ENCODE measurements around the gene TSEN2. TPM values are rescaled to one million over a fixed set of nuclear protein-coding genes. Genes with fewer than 3 reads are reported as not detected.
A peak's percentile ranks its signal among the peaks of the same experiment; 100 is the strongest.

Gene TSEN2
- polyA plus RNA-seq, 1 donor (not counting 4 experiments of a cell fraction or from before 2014, with no cell fraction given): 23.8 TPM

GRCh38 chr3:12507591-12508281 is 23.5 kb downstream of the TSEN2 start:
- Histone ChIP-seq H3K9me1 (ENCODE audit: control insufficient read depth, extremely low read depth, insufficient read depth, low read length) (peaks cover 6% of the 10 kb centered on the region), H3K27me3 (ENCODE audit: control insufficient read depth, extremely low read depth, insufficient read depth, low read length) (no peaks in the 10 kb centered on the region), H3K4me2 (ENCODE audit: control insufficient read depth, extremely low read depth, insufficient read depth, low read depth, low read length) (peak overlapping the region; percentile 87), H2AFZ (ENCODE audit: control insufficient read depth, low read length) (no peak overlapping the region), H3K36me3 (ENCODE audit: control insufficient read depth in 2 of 2, extremely low read depth in 1 of 2, insufficient read depth in 2 of 2, low read length in 2 of 2) (peaks cover 5 to 14% of the 10 kb centered on the region in 2 experiments), H4K20me1 (ENCODE audit: control insufficient read depth, extremely low read depth, insufficient read depth, low read length) (peaks cover 2% of the 10 kb centered on the region), H3K9ac (ENCODE audit: control insufficient read depth, extremely low read depth, insufficient read depth, low read length) (peak overlapping the region; percentile 47), H3K4me3 (ENCODE audit: control insufficient read depth in 2 of 3, extremely low read depth in 1 of 3, insufficient read depth in 2 of 3, low read depth in 1 of 3, low read length in 3 of 3) (peak overlapping the region in 2 of 3 experiments; percentile 30 to 44), H3K4me1 (ENCODE audit: control insufficient read depth, extremely low read depth, insufficient read depth, low read length) (peaks cover 21% of the 10 kb centered on the region), H3K27ac (ENCODE audit: control insufficient read depth, insufficient read depth, low read length) (peak overlapping the region; percentile 80), H3K79me2 (ENCODE audit: control insufficient read depth, insufficient read depth, low read length) (no peaks in the 10 kb centered on the region), H3K9me3 (ENCODE audit: control insufficient read depth, low read depth, low read length) (no peaks in the 10 kb centered on the region)
- TF ChIP-seq CTCF (optimal IDR thresholded peaks at IDR 0.05 in 1 of 3, IDR thresholded peaks at IDR 0.05 in 1 of 3, conservative IDR thresholded peaks at IDR 0.05 in 1 of 3; ENCODE audit: extremely low read depth in 1 of 3, insufficient read depth in 2 of 3, low read length in 3 of 3) (no peak), EZH2 (IDR thresholded peaks at IDR 0.05; ENCODE audit: low read length) (no peak)
- no peak for FAIRE-seq
- peak; percentile 15 for DNase-seq (ENCODE audit: low read depth, low spot score)
- dilution Hi-C loops (cut with MboI; ENCODE audit: extremely low pct_ligation_motif_present, low sequenced_read_pairs): no loop called here

- peak; percentile 75 for DNase-seq (ENCODE audit: low read depth, low spot score)
- H3K4me2 ChIP-seq (ENCODE audit: control insufficient read depth, extremely low read depth, insufficient read depth, low read depth, low read length): peak overlapping the region; percentile 87
- H3K27ac ChIP-seq (ENCODE audit: control insufficient read depth, insufficient read depth, low read length): peak overlapping the region; percentile 80
- H4K20me1 ChIP-seq (ENCODE audit: control insufficient read depth, extremely low read depth, insufficient read depth, low read length): peaks cover 2% of the 10 kb centered on the region
- H3K9me3 ChIP-seq (ENCODE audit: control insufficient read depth, low read depth, low read length): no peaks in the 10 kb centered on the region
- FAIRE-seq: peak; percentile 88
- H3K36me3 ChIP-seq (ENCODE audit: control insufficient read depth in 2 of 2, extremely low read depth in 1 of 2, insufficient read depth in 2 of 2, low read length in 2 of 2): peaks cover 4 to 11% of the 10 kb centered on the region in 2 experiments
- peaks cover 21% of the 10 kb centered on the region for H3K4me1 ChIP-seq (ENCODE audit: control insufficient read depth, extremely low read depth, insufficient read depth, low read length)
- dilution Hi-C loops (cut with MboI; ENCODE audit: extremely low pct_ligation_motif_present, low sequenced_read_pairs): no loop called here
- H3K9ac ChIP-seq (ENCODE audit: control insufficient read depth, extremely low read depth, insufficient read depth, low read length): peak overlapping the region; percentile 47
- peak overlapping the region in 2 of 3 experiments; percentile 30 to 44 for H3K4me3 ChIP-seq (ENCODE audit: control insufficient read depth in 2 of 3, extremely low read depth in 1 of 3, insufficient read depth in 2 of 3, low read depth in 1 of 3, low read length in 3 of 3)
- no peak for TF ChIP-seq CTCF (optimal IDR thresholded peaks at IDR 0.05 in 1 of 3, IDR thresholded peaks at IDR 0.05 in 1 of 3, conservative IDR thresholded peaks at IDR 0.05 in 1 of 3; ENCODE audit: extremely low read depth in 1 of 3, insufficient read depth in 2 of 3, low read length in 3 of 3)
- TF ChIP-seq EZH2 (IDR thresholded peaks at IDR 0.05; ENCODE audit: low read length): no peak
- no peak overlapping the region for H2AFZ ChIP-seq (ENCODE audit: control insufficient read depth, low read length)
- no peaks in the 10 kb centered on the region for H3K27me3 ChIP-seq (ENCODE audit: control insufficient read depth, extremely low read depth, insufficient read depth, low read length)
- H3K79me2 ChIP-seq (ENCODE audit: control insufficient read depth, insufficient read depth, low read length): no peaks in the 10 kb centered on the region
- H3K9me1 ChIP-seq (ENCODE audit: control insufficient read depth, extremely low read depth, insufficient read depth, low read length): peaks cover 6% of the 10 kb centered on the region
Observed at GRCh38 chr3:12508291-12508700, 24.0 kb downstream of the TSEN2 start.

All from keratinocyte (primary cell).